ENCODE data around the gene FAM81B. TPM values are rescaled to one million over a fixed set of nuclear protein-coding genes. Genes with fewer than 3 reads are reported as not detected.

The FAM81B gene
- total and polyA plus RNA-seq, 2 experiments from 2014 or later: not detected

- H3K4me3 ChIP-seq: no peak overlapping the region
- H2AFZ ChIP-seq: no peak overlapping the region
- H3K9me2 ChIP-seq (ENCODE audit: insufficient read depth): no peaks in the 10 kb centered on the region
- H3K27ac ChIP-seq: no peak overlapping the region
- TF ChIP-seq EZH2 (IDR thresholded peaks at IDR 0.05; ENCODE audit: insufficient read depth, poor library complexity, severe bottlenecking) (no peak), EZH2phosphoT487 (IDR thresholded peaks at IDR 0.05; ENCODE audit: insufficient read depth, low read depth) (no peak)
- H3K79me2 ChIP-seq (ENCODE audit: insufficient read depth): no peaks in the 10 kb centered on the region
- H3K4me1 ChIP-seq (ENCODE audit: insufficient read depth): peaks cover 5% of the 10 kb centered on the region; the same call in 1 of the 2 replicates
- H3K36me3 ChIP-seq (ENCODE audit: low read depth): no peaks in the 10 kb centered on the region
- no peak overlapping the region for H3K9ac ChIP-seq
- no peaks in the 10 kb centered on the region for H3K27me3 ChIP-seq (replicated peaks; ENCODE audit: insufficient read depth)
- no peak for DNase-seq
- WGBS, 2 experiments (ENCODE audit: low coverage in 1 of 2, low lambda C conversion rate in 2 of 2, missing lambda C conversion rate in 2 of 2): 43 to 47% methylated on average over 2 of the region's 2 CpGs
- no peaks in the 10 kb centered on the region for H3F3A ChIP-seq (ENCODE audit: insufficient read depth)
- in situ Hi-C loops (cut with MboI): no loop called here
- H3K4me2 ChIP-seq (ENCODE audit: unreplicated experiment): no peak overlapping the region
- H4K20me1 ChIP-seq (ENCODE audit: insufficient read depth): no peaks in the 10 kb centered on the region
- H3K9me3 ChIP-seq (ENCODE audit: low read depth): no peaks in the 10 kb centered on the region
Measured at GRCh38 chr5:95441636-95442035, 50.5 kb downstream of the FAM81B start.

- no peaks in the 10 kb centered on the region for H4K20me1 ChIP-seq (ENCODE audit: insufficient read depth)
- H3K9me3 ChIP-seq (ENCODE audit: low read depth): no peaks in the 10 kb centered on the region
- H3K4me2 ChIP-seq (ENCODE audit: unreplicated experiment): no peak overlapping the region
- TF ChIP-seq EZH2 (IDR thresholded peaks at IDR 0.05; ENCODE audit: insufficient read depth, poor library complexity, severe bottlenecking) (no peak), EZH2phosphoT487 (IDR thresholded peaks at IDR 0.05; ENCODE audit: insufficient read depth, low read depth) (no peak)
- H3K36me3 ChIP-seq (ENCODE audit: low read depth): no peaks in the 10 kb centered on the region
- H3K9me2 ChIP-seq (ENCODE audit: insufficient read depth): no peaks in the 10 kb centered on the region
- H3K27me3 ChIP-seq (replicated peaks; ENCODE audit: insufficient read depth): no peaks in the 10 kb centered on the region
- 64 to 66% methylated on average over 2 of the region's 2 CpGs for WGBS, 2 experiments (ENCODE audit: low coverage in 1 of 2, low lambda C conversion rate in 2 of 2, missing lambda C conversion rate in 2 of 2)
- H3F3A ChIP-seq (ENCODE audit: insufficient read depth): no peaks in the 10 kb centered on the region
- no peaks in the 10 kb centered on the region for H3K79me2 ChIP-seq (ENCODE audit: insufficient read depth)
- H2AFZ ChIP-seq: no peak overlapping the region
- no peak overlapping the region for H3K9ac ChIP-seq
- in situ Hi-C loops (cut with MboI): no loop called here
- H3K4me3 ChIP-seq: no peak overlapping the region
- peaks cover 7% of the 10 kb centered on the region; the same call in 1 of the 2 replicates for H3K4me1 ChIP-seq (ENCODE audit: insufficient read depth)
- DNase-seq: no peak
- no peak overlapping the region for H3K27ac ChIP-seq
Measured at GRCh38 chr5:95445442-95445841, 54.3 kb downstream of the FAM81B start.

- no peak overlapping the region for H3K27ac ChIP-seq
- no peaks in the 10 kb centered on the region for H3F3A ChIP-seq (ENCODE audit: insufficient read depth)
- peaks cover 7% of the 10 kb centered on the region; the same call in 1 of the 2 replicates for H3K4me1 ChIP-seq (ENCODE audit: insufficient read depth)
- no peaks in the 10 kb centered on the region for H3K36me3 ChIP-seq (ENCODE audit: low read depth)
- H3K9ac ChIP-seq: no peak overlapping the region
- no peak overlapping the region for H2AFZ ChIP-seq
- H3K9me2 ChIP-seq (ENCODE audit: insufficient read depth): no peaks in the 10 kb centered on the region
- H3K27me3 ChIP-seq (replicated peaks; ENCODE audit: insufficient read depth): no peaks in the 10 kb centered on the region
- DNase-seq: peak; percentile 33
- no peaks in the 10 kb centered on the region for H3K9me3 ChIP-seq (ENCODE audit: low read depth)
- WGBS, 2 experiments (ENCODE audit: low coverage in 1 of 2, low lambda C conversion rate in 2 of 2, missing lambda C conversion rate in 2 of 2): 88 to 90% methylated on average over 2 of the region's 2 CpGs
- no peaks in the 10 kb centered on the region for H4K20me1 ChIP-seq (ENCODE audit: insufficient read depth)
- H3K4me3 ChIP-seq: no peak overlapping the region
- in situ Hi-C loops (cut with MboI): no loop called here
- H3K4me2 ChIP-seq (ENCODE audit: unreplicated experiment): no peak overlapping the region
- no peak for TF ChIP-seq EZH2 (IDR thresholded peaks at IDR 0.05; ENCODE audit: insufficient read depth, poor library complexity, severe bottlenecking)
- TF ChIP-seq EZH2phosphoT487 (IDR thresholded peaks at IDR 0.05; ENCODE audit: insufficient read depth, low read depth): no peak
- H3K79me2 ChIP-seq (ENCODE audit: insufficient read depth): no peaks in the 10 kb centered on the region
Measured at GRCh38 chr5:95445995-95446394, 54.8 kb downstream of the FAM81B start.

GRCh38 chr5:95446560-95447221 lies 55.5 kb downstream of the FAM81B start:
- Histone ChIP-seq H4K20me1 (ENCODE audit: insufficient read depth) (no peaks in the 10 kb centered on the region), H3K9ac (no peak overlapping the region), H3K79me2 (ENCODE audit: insufficient read depth) (no peaks in the 10 kb centered on the region), H2AFZ (no peak overlapping the region), H3K27me3 (replicated peaks; ENCODE audit: insufficient read depth) (no peaks in the 10 kb centered on the region), H3K4me2 (ENCODE audit: unreplicated experiment) (no peak overlapping the region), H3K9me3 (ENCODE audit: low read depth) (no peaks in the 10 kb centered on the region), H3K4me3 (no peak overlapping the region), H3K36me3 (ENCODE audit: low read depth) (no peaks in the 10 kb centered on the region), H3F3A (ENCODE audit: insufficient read depth) (no peaks in the 10 kb centered on the region), H3K27ac (no peak overlapping the region), H3K4me1 (ENCODE audit: insufficient read depth) (peaks cover 7% of the 10 kb centered on the region; the same call in 1 of the 2 replicates), H3K9me2 (ENCODE audit: insufficient read depth) (no peaks in the 10 kb centered on the region)
- WGBS, 2 experiments (ENCODE audit: low coverage in 1 of 2, low lambda C conversion rate in 2 of 2, missing lambda C conversion rate in 2 of 2): 79 to 82% methylated on average over 1 of the region's 1 CpG
- TF ChIP-seq EZH2 (IDR thresholded peaks at IDR 0.05; ENCODE audit: insufficient read depth, poor library complexity, severe bottlenecking) (no peak), EZH2phosphoT487 (IDR thresholded peaks at IDR 0.05; ENCODE audit: insufficient read depth, low read depth) (no peak)
- in situ Hi-C loops (cut with MboI): no loop called here
- DNase-seq: peak; percentile 3
